Osteoblast (primary cell): Measurements from ENCODE around the gene STAT5B. TPM values are rescaled to one million over a fixed set of nuclear protein-coding genes. Genes with fewer than 3 reads are reported as not detected.

Experiments
- DNase-seq: peaks from one replicate; pipeline ENCODE4 v3.0.0; 2011; ENCODE audit warnings: low spot score, mixed read lengths; ENCODE audit not compliant: insufficient read length; ENCODE audit errors: missing footprints
- H2AFZ ChIP-seq: 2 replicates; pipeline ENCODE4 v1.6.0; 2011; ENCODE audit warnings: mild to moderate bottlenecking, low read length
- H3K27ac ChIP-seq: 2 replicates; pipeline ENCODE4 v1.5.1; 2011; ENCODE audit warnings: mild to moderate bottlenecking, low read depth, low read length, moderate library complexity
- H3K27me3 ChIP-seq: 2 replicates; pipeline ENCODE4 v1.6.0; 2012; ENCODE audit warnings: mild to moderate bottlenecking, control low read depth, inconsistent platforms, low read length, moderate library complexity; ENCODE audit not compliant: insufficient read depth
- H3K36me3 ChIP-seq: 2 replicates; pipeline ENCODE4 v1.5.1; 2011; ENCODE audit warnings: mild to moderate bottlenecking, low read length, control low read depth, moderate library complexity; ENCODE audit not compliant: insufficient read depth
- H3K4me1 ChIP-seq: 2 replicates; pipeline ENCODE4 v1.5.1; 2011; ENCODE audit warnings: mild to moderate bottlenecking, low read length, control low read depth, moderate library complexity; ENCODE audit not compliant: insufficient read depth
- H3K4me2 ChIP-seq: 2 replicates; pipeline ENCODE4 v1.6.0; 2011; ENCODE audit warnings: mild to moderate bottlenecking, low read length; ENCODE audit not compliant: insufficient read depth
- H3K4me3 ChIP-seq: fragments of 200-600 bp; sonication (generic); 3 replicates; pipeline ENCODE4 v1.5.1; 2012; ENCODE audit warnings: mild to moderate bottlenecking, low read length, inconsistent platforms; ENCODE audit not compliant: insufficient read depth
- H3K79me2 ChIP-seq: 2 replicates; pipeline ENCODE4 v1.6.0; 2012; ENCODE audit warnings: mild to moderate bottlenecking, low read length, control low read depth, inconsistent platforms; ENCODE audit not compliant: insufficient read depth
- H3K9me3 ChIP-seq: 2 replicates; pipeline ENCODE4 v1.5.1; 2011; ENCODE audit warnings: low read depth, low read length, control low read depth
- H4K20me1 ChIP-seq: 2 replicates; pipeline ENCODE4 v1.6.0; 2012; ENCODE audit warnings: mild to moderate bottlenecking, low read length, control low read depth; ENCODE audit not compliant: insufficient read depth
- CTCF ChIP-seq: IDR thresholded peaks from 2 replicates; pipeline ENCODE4 v1.5.1; 2011; ENCODE audit warnings: mild to moderate bottlenecking, low read depth, low read length, moderate library complexity; ENCODE audit errors: extremely low read depth
- total RNA-seq: library from RNA; depleted of rRNA; stranded (reverse); fragments of >200 nt; gene quantifications from 2 replicates; pipeline ENCODE4 v1.2.3, GENCODE V29; 2012

STAT5B gene
- total RNA-seq, 1 donor, result 22.8 TPM

GRCh38 chr17:42193969-42194899 is 82.0 kb downstream of the STAT5B start, which contains the start of gene GHDC:
GHDC (minus strand) TSS chr17:42194494; CDS start chr17:42193581, 913 bp downstream.
- peaks cover 6% of the 10 kb centered on the region for H3K4me1 ChIP-seq
- peak within 1 kb of the TSS; percentile 29 for H3K27ac ChIP-seq
- TF ChIP-seq CTCF, result no peak
- H3K9me3 ChIP-seq, result no peaks in the 10 kb centered on the region
- H3K4me2 ChIP-seq, result peak within 1 kb of the TSS; percentile 86
- H2AFZ ChIP-seq, result peak within 1 kb of the TSS; percentile 97
- no peaks in the 10 kb centered on the region for H3K79me2 ChIP-seq
- peak; percentile 95 for DNase-seq
- H4K20me1 ChIP-seq, result no peaks in the 10 kb centered on the region
- H3K4me3 ChIP-seq, result peak within 1 kb of the TSS; percentile 79
- no peaks in the 10 kb centered on the region for H3K27me3 ChIP-seq
- no peaks in the 10 kb centered on the region for H3K36me3 ChIP-seq

- no peaks in the 10 kb centered on the region for H3K9me3 ChIP-seq
- DNase-seq, result no peak
- H3K4me2 ChIP-seq, result peak overlapping the region; percentile 86
- peaks cover 6% of the 10 kb centered on the region for H3K4me1 ChIP-seq
- H3K79me2 ChIP-seq, result no peaks in the 10 kb centered on the region
- TF ChIP-seq CTCF, result no peak
- peak overlapping the region; percentile 97 for H2AFZ ChIP-seq
- H4K20me1 ChIP-seq, result no peaks in the 10 kb centered on the region
- H3K36me3 ChIP-seq, result no peaks in the 10 kb centered on the region
- no peaks in the 10 kb centered on the region for H3K27me3 ChIP-seq
- H3K4me3 ChIP-seq, result peak overlapping the region; percentile 79
- H3K27ac ChIP-seq, result no peak overlapping the region
These were observed 82.8 kb downstream of the STAT5B start for GRCh38 chr17:42193216-42193968.

- Histone ChIP-seq H3K79me2 (no peaks in the 10 kb centered on the region), H2AFZ (no peak overlapping the region), H3K4me3 (no peak overlapping the region), H3K4me1 (peaks cover 6% of the 10 kb centered on the region), H3K27me3 (no peaks in the 10 kb centered on the region), H3K27ac (no peak overlapping the region), H4K20me1 (no peaks in the 10 kb centered on the region), H3K4me2 (no peak overlapping the region), H3K36me3 (no peaks in the 10 kb centered on the region), H3K9me3 (no peaks in the 10 kb centered on the region)
- TF ChIP-seq CTCF, result no peak
- no peak for DNase-seq
These were observed 83.7 kb downstream of the STAT5B start for GRCh38 chr17:42192189-42193126.
